ENCODE measurements around the gene PIGW.
A peak's percentile ranks its signal among the peaks of the same experiment; 100 is the strongest.

Gene PIGW

GRCh38 chr17:36545465-36546417 is 11.0 kb downstream of the PIGW start:
- H3K4me3 ChIP-seq (ENCODE audit: extremely low read depth, insufficient read depth, low read length, poor library complexity, severe bottlenecking): peak overlapping the region; percentile 89
- no peaks in the 10 kb centered on the region for H3K9me3 ChIP-seq (ENCODE audit: control insufficient read depth, low read length)
- WGBS, 2 experiments (ENCODE audit: insufficient coverage in 2 of 2): 0 to 1% methylated on average over 23 to 30 of the region's 60 CpGs
- peaks cover 43% of the 10 kb centered on the region for H3K36me3 ChIP-seq (ENCODE audit: control insufficient read depth, insufficient read depth, low read length)
- H3K4me1 ChIP-seq (ENCODE audit: control insufficient read depth, insufficient read depth, low read length, poor library complexity, severe bottlenecking): peaks cover 8% of the 10 kb centered on the region
- H3K27ac ChIP-seq (ENCODE audit: low read depth, low read length, severe bottlenecking): peak overlapping the region; percentile 92

GRCh38 chr17:36546418-36547093 is 11.8 kb downstream of the PIGW start:
- Histone ChIP-seq H3K36me3 (ENCODE audit: control insufficient read depth, insufficient read depth, low read length) (peaks cover 36% of the 10 kb centered on the region), H3K27ac (ENCODE audit: low read depth, low read length, severe bottlenecking) (peak overlapping the region; percentile 92), H3K4me3 (ENCODE audit: extremely low read depth, insufficient read depth, low read length, poor library complexity, severe bottlenecking) (peak overlapping the region; percentile 89), H3K4me1 (ENCODE audit: control insufficient read depth, insufficient read depth, low read length, poor library complexity, severe bottlenecking) (peaks cover 8% of the 10 kb centered on the region), H3K9me3 (ENCODE audit: control insufficient read depth, low read length) (no peaks in the 10 kb centered on the region)
- 32 to 43% methylated on average over 4 of the region's 7 CpGs for WGBS, 2 experiments (ENCODE audit: insufficient coverage in 2 of 2)

GRCh38 chr17:36547776-36548175 is 13.0 kb downstream of the PIGW start:
- Histone ChIP-seq H3K9me3 (ENCODE audit: control insufficient read depth, low read length) (no peaks in the 10 kb centered on the region), H3K4me1 (ENCODE audit: control insufficient read depth, insufficient read depth, low read length, poor library complexity, severe bottlenecking) (peaks cover 8% of the 10 kb centered on the region), H3K4me3 (ENCODE audit: extremely low read depth, insufficient read depth, low read length, poor library complexity, severe bottlenecking) (no peak overlapping the region), H3K36me3 (ENCODE audit: control insufficient read depth, insufficient read depth, low read length) (peaks cover 34% of the 10 kb centered on the region), H3K27ac (ENCODE audit: low read depth, low read length, severe bottlenecking) (no peak overlapping the region)

GRCh38 chr17:36550491-36551417 is 16.0 kb downstream of the PIGW start:
- peaks cover 8% of the 10 kb centered on the region for H3K4me1 ChIP-seq (ENCODE audit: control insufficient read depth, insufficient read depth, low read length, poor library complexity, severe bottlenecking)
- H3K9me3 ChIP-seq (ENCODE audit: control insufficient read depth, low read length): no peaks in the 10 kb centered on the region
- no peak overlapping the region for H3K4me3 ChIP-seq (ENCODE audit: extremely low read depth, insufficient read depth, low read length, poor library complexity, severe bottlenecking)
- peaks cover 41% of the 10 kb centered on the region for H3K36me3 ChIP-seq (ENCODE audit: control insufficient read depth, insufficient read depth, low read length)
- H3K27ac ChIP-seq (ENCODE audit: low read depth, low read length, severe bottlenecking): no peak overlapping the region
- 92 to 98% methylated on average over 8 of the region's 8 CpGs for WGBS, 2 experiments (ENCODE audit: insufficient coverage in 2 of 2)

GRCh38 chr17:36553459-36553858 is 18.7 kb downstream of the PIGW start:
- no peaks in the 10 kb centered on the region for H3K4me1 ChIP-seq (ENCODE audit: control insufficient read depth, insufficient read depth, low read length, poor library complexity, severe bottlenecking)
- no peak overlapping the region for H3K27ac ChIP-seq (ENCODE audit: low read depth, low read length, severe bottlenecking)
- WGBS, 2 experiments (ENCODE audit: insufficient coverage in 2 of 2): 93 to 94% methylated on average over 2 of the region's 3 CpGs
- H3K4me3 ChIP-seq (ENCODE audit: extremely low read depth, insufficient read depth, low read length, poor library complexity, severe bottlenecking): no peak overlapping the region
- peaks cover 54% of the 10 kb centered on the region for H3K36me3 ChIP-seq (ENCODE audit: control insufficient read depth, insufficient read depth, low read length)
- H3K9me3 ChIP-seq (ENCODE audit: control insufficient read depth, low read length): no peaks in the 10 kb centered on the region

- H3K4me1 ChIP-seq (ENCODE audit: control insufficient read depth, insufficient read depth, low read length, poor library complexity, severe bottlenecking): no peaks in the 10 kb centered on the region
- H3K9me3 ChIP-seq (ENCODE audit: control insufficient read depth, low read length): no peaks in the 10 kb centered on the region
- WGBS, 2 experiments (ENCODE audit: insufficient coverage in 2 of 2): 100% methylated on average over 3 of the region's 4 CpGs
- no peak overlapping the region for H3K4me3 ChIP-seq (ENCODE audit: extremely low read depth, insufficient read depth, low read length, poor library complexity, severe bottlenecking)
- H3K27ac ChIP-seq (ENCODE audit: low read depth, low read length, severe bottlenecking): no peak overlapping the region
- peaks cover 89% of the 10 kb centered on the region for H3K36me3 ChIP-seq (ENCODE audit: control insufficient read depth, insufficient read depth, low read length)
Measured at GRCh38 chr17:36566081-36566480, 31.3 kb downstream of the PIGW start.

- Histone ChIP-seq H3K4me1 (ENCODE audit: control insufficient read depth, insufficient read depth, low read length, poor library complexity, severe bottlenecking) (no peaks in the 10 kb centered on the region), H3K36me3 (ENCODE audit: control insufficient read depth, insufficient read depth, low read length) (peaks cover 81% of the 10 kb centered on the region), H3K4me3 (ENCODE audit: extremely low read depth, insufficient read depth, low read length, poor library complexity, severe bottlenecking) (no peak overlapping the region), H3K9me3 (ENCODE audit: control insufficient read depth, low read length) (no peaks in the 10 kb centered on the region), H3K27ac (ENCODE audit: low read depth, low read length, severe bottlenecking) (no peak overlapping the region)
- WGBS, 2 experiments (ENCODE audit: insufficient coverage in 2 of 2): 94 to 97% methylated on average over 6 to 9 of the region's 12 CpGs
Measured at GRCh38 chr17:36575028-36575427, 40.2 kb downstream of the PIGW start.

GRCh38 chr17:36576793-36577192 is 42.0 kb downstream of the PIGW start:
- H3K36me3 ChIP-seq (ENCODE audit: control insufficient read depth, insufficient read depth, low read length): peaks cover 82% of the 10 kb centered on the region
- 100% methylated on average over 1 to 2 of the region's 2 CpGs for WGBS, 2 experiments (ENCODE audit: insufficient coverage in 2 of 2)
- no peak overlapping the region for H3K4me3 ChIP-seq (ENCODE audit: extremely low read depth, insufficient read depth, low read length, poor library complexity, severe bottlenecking)

GRCh38 chr17:36578671-36579070 is 43.9 kb downstream of the PIGW start:
- Histone ChIP-seq H3K4me3 (ENCODE audit: extremely low read depth, insufficient read depth, low read length, poor library complexity, severe bottlenecking) (no peak overlapping the region), H3K4me1 (ENCODE audit: control insufficient read depth, insufficient read depth, low read length, poor library complexity, severe bottlenecking) (no peaks in the 10 kb centered on the region), H3K36me3 (ENCODE audit: control insufficient read depth, insufficient read depth, low read length) (peaks cover 78% of the 10 kb centered on the region), H3K9me3 (ENCODE audit: control insufficient read depth, low read length) (no peaks in the 10 kb centered on the region), H3K27ac (ENCODE audit: low read depth, low read length, severe bottlenecking) (no peak overlapping the region)
- WGBS, 2 experiments (ENCODE audit: insufficient coverage in 2 of 2): 100% methylated on average over 1 of the region's 2 CpGs

More at GRCh38 chr17:36576793-36577192, 42.0 kb downstream of the PIGW start:
- no peaks in the 10 kb centered on the region for H3K4me1 ChIP-seq (ENCODE audit: control insufficient read depth, insufficient read depth, low read length, poor library complexity, severe bottlenecking)
- H3K9me3 ChIP-seq (ENCODE audit: control insufficient read depth, low read length): no peaks in the 10 kb centered on the region
- H3K27ac ChIP-seq (ENCODE audit: low read depth, low read length, severe bottlenecking): no peak overlapping the region

GRCh38 chr17:36583787-36584186 is 49.0 kb downstream of the PIGW start:
- WGBS, 2 experiments (ENCODE audit: insufficient coverage in 2 of 2): 100% methylated on average over 1 of the region's 1 CpG; no CpG with 5 or more reads in 1 of the 2 experiments
- H3K4me1 ChIP-seq (ENCODE audit: control insufficient read depth, insufficient read depth, low read length, poor library complexity, severe bottlenecking): no peaks in the 10 kb centered on the region
- no peak overlapping the region for H3K27ac ChIP-seq (ENCODE audit: low read depth, low read length, severe bottlenecking)
- H3K9me3 ChIP-seq (ENCODE audit: control insufficient read depth, low read length): no peaks in the 10 kb centered on the region
- H3K36me3 ChIP-seq (ENCODE audit: control insufficient read depth, insufficient read depth, low read length): peaks cover 93% of the 10 kb centered on the region
- H3K4me3 ChIP-seq (ENCODE audit: extremely low read depth, insufficient read depth, low read length, poor library complexity, severe bottlenecking): no peak overlapping the region
